ENCODE data around the gene TIPIN.

- no peak for TF ChIP-seq YY1 (IDR thresholded peaks at IDR 0.05; ENCODE audit: low read depth)
- no peak for TF ChIP-seq NFIC (IDR thresholded peaks at IDR 0.05)
- TF ChIP-seq TCF12 (IDR thresholded peaks at IDR 0.05; ENCODE audit: low read depth) = no peak
- TF ChIP-seq EP300 (IDR thresholded peaks at IDR 0.05; ENCODE audit: borderline replicate concordance) = no peak
- TF ChIP-seq FOXM1 (IDR thresholded peaks at IDR 0.05; ENCODE audit: borderline replicate concordance, low read depth) = no peak
- no peak for TF ChIP-seq CEBPB (IDR thresholded peaks at IDR 0.05)
Measured at GRCh38 chr15:66364944-66365528, 8.6 kb upstream of the TIPIN start.
